Measurements from ENCODE around the gene KLK15. TPM values are rescaled to one million over a fixed set of nuclear protein-coding genes. Genes with fewer than 3 reads are reported as not detected.
"Not testable (repeated sequence)": the region's sequence is repeated elsewhere in the genome, so short reads cannot be mapped to it uniquely, and the experiment has no call there.

KLK15 gene
- polyA plus RNA-seq, 4 donors: 0.11 TPM; not detected in 3

DNA sequence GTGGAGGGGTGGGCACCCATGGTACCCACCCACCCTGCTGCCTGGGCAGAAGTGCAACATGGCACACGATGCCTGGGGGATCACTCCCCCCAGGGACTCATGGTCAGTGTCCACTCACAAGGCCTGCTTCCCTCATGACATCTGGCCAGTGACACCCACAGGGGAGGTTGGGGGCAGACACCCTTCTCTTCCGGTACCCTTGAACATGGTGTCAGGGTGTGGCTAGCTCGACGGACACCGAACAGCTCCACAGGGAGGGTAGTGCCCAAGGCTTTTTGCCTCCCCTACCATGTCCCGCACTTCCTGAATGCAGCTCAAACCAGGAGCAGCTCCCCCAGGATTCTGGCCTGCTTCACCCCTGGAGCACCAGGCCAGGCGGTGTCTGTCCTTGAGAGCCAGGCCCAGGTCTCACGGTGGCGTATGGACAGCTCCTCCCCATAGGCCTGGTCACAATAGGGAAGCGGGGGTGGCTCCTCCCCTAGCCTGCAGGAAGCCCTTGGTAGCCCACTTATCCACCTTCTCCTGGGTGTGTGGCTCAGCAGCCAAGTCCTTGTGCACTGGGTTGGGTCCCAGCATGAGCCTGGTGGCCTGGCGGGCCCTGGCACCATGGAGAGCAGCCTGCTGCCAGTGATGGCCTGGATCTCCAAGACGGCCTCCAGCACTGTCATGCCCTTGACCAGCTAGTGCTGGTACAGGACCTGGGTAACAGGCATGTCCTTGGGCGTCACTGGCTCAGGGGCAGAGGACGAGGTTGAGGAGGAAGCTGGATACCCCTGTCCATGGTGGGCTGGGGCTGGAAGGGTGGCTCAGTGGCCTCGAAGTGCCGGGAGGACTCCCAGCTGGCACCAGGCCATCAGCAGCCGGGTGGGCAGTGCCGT lies 35.4 kb downstream of the KLK15 start:
- no peak for DNase-seq (ENCODE audit: low read depth in 4 of 4, low spot score in 3 of 4)

DNA sequence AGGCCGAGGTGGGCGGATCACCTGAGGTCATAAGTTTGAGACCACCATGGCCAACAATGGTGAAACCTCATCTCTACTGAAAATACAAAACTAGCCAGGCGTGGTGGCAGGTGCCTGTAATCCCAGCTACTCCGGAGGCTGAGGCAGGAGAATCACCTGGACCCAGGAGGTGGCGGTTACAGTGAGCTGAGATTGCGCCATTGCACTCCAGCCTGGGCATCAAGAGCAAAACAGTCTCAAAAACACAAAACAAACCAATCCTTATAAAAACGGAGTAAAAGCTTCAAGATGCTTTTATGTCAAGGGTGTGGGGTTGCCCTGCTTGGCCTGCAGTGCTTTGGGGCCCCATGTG lies 36.0 kb downstream of the KLK15 start:
- no peak for DNase-seq (ENCODE audit: low read depth in 4 of 4, low spot score in 3 of 4)

DNA sequence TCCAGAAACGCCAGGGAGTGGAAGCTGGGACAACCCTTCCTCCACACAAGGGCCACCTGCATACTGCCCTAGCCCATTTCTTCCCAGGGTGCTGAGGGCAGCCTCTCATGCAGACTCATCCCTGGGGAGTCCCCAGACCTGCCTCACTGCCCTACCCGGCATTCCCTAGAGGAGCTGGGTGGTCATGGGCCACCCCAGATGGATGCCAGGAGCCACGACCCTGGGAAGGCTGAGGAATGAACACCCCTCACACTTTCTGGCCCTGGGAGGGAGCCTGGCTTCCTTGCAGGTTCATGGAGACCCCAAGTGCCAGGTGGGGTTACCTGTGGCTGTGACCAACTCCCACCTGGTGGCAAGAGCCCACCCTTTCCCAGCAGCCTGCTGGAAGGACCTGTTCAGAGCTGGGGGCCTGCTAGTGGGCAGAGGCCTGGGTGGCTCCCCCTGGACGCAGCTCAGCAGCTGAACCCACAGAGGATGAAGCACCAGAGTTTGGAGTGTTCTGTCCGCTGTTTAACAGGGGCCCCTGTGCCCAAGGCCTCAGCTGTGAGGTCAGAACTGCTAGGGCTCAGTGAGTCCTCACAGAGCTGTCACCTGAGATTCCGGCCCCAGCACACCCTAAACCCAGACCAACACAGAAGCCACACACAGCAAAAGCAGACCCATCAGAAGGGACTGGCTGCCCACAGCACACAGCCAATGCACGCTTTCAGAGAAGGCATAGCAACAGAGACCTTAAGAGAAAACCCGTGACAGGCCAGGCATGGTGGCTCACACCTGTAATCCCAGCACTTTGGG lies 36.5 kb downstream of the KLK15 start:
- no peak for DNase-seq (ENCODE audit: low read depth in 4 of 4, low spot score in 3 of 4)

GRCh38 chr19:50796128-50796633 lies 37.2 kb downstream of the KLK15 start:
- no peak for DNase-seq (ENCODE audit: low read depth in 4 of 4, low spot score in 3 of 4)

DNA sequence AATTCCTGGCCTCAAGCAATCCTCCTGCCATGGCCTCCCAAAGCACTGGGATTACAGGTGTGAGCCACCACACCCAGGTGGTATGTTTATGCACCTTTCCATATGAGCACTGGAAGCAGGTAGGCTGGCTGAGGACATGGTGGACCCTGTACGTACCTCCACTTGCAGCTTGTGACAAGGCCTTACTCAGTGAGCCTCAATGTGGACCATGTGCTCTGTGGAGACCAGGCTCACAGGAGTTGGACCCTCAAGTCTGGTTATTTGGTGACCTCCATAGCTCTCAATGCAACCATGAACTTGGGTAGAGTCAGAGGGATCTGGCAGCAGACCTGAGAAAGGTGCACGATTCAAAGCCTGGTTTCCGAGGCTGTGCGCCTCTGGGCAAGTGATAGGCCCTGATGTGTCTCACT lies 37.7 kb downstream of the KLK15 start:
- no peak for DNase-seq (ENCODE audit: low read depth in 4 of 4, low spot score in 3 of 4)

- no peak for DNase-seq (ENCODE audit: low read depth in 4 of 4, low spot score in 3 of 4)
Observed at GRCh38 chr19:50794876-50795663, 38.3 kb downstream of the KLK15 start.

GRCh38 chr19:50794074-50794875 lies 39.1 kb downstream of the KLK15 start:
- DNase-seq (ENCODE audit: low read depth in 4 of 4, low spot score in 3 of 4): no peak

DNA sequence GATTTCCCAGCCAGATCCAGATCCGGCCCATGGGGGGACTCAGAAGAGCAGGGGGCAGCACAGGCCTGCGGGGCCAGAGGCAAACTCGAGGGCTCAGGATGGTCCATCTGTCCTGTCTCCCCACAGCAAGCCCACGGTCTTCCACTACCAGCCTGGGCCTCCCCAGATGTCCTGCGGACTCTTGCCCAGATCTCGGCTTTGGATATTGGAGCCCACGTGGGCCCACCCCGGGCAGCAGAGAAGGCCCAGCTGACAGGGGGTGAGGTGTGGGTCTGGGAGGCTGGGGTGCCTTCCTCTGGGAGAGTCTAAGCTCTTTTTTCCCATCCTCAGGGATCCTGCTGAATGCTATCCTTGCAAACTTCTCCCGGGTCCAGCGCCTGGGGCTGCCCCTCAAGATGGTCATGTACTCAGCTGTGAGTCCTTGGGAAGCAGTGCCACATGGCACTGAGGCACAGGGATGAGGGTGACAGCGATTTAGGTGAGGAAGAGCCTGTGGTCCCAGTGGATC lies 39.8 kb downstream of the KLK15 start:
- no peak for DNase-seq (ENCODE audit: low read depth in 4 of 4, low spot score in 3 of 4)

DNA sequence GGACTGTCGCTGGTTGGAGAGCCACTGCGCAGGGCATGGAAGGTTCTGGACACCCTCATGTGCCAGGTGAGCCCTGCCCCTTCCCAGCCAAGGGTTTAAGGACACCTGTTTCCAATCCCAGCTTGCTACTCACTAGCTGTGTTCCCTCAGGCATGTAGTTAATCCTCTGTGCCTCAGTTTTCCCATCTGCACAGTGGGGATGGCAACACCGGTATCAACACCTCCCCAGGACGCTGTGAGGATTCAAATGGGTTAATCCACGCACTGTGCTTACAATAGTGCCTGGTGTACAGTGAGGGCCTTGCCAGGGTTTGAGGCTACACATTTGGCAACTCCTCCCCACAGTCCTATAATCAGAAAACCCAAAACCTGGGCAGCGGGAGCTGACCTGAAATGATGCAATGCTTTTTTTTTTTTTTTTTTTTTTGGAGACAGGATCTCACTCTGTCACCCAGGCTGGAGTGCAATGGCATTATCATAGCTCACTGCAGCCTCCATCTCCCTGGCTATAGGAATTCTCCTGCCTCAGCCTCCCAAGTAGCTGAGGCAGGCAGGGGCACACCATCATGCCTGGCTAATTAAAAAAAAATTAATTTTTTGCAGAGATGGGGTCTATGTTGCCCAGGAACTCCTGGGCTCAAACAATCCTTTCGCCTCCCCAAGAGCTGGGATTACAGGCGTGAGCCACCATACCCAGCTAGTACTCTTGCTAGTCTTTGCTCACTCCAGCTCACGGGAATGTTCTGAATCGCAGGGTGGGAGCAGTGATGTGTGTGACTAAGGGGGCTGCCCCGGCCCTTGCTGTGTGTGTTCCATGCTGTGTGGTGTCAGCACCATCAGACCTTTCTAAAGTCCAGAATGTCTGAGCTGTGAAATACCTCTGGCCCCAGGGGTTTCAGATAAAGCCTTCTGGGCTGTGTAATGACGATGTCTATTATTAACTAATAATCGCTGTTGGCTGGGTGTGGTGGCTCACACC lies 40.8 kb downstream of the KLK15 start:
- DNase-seq (ENCODE audit: low read depth in 4 of 4, low spot score in 3 of 4): no peak

- no peak for DNase-seq (ENCODE audit: low read depth in 4 of 4, low spot score in 3 of 4)
Observed at GRCh38 chr19:50791594-50792271, 41.6 kb downstream of the KLK15 start.

DNA sequence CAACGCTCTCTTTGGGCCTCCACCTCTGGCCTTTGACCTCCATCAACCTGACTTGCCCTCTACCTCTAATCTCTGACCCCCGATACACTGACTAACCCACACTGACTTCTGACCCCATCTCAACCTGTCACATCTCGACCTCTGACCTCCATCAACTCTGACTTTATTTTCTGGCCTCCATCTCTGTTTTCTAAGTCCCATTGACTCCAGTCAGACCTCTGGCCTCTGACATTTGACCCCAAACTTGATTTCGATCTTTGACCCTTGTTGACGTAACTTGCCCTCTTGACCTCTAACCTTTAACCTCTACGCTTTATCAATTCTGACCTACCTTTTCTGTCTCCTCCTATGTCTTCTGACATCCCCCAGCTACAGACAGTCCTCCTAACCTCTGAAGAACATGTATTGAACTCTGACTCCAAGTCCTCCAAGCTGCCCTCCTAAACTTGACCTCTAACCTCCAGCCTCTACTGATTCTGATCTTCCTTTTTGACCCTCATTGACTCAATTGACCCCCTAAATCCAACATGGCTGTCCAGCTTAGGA lies 42.4 kb downstream of the KLK15 start:
- no peak for DNase-seq (ENCODE audit: low read depth in 4 of 4, low spot score in 3 of 4)

- no peak for DNase-seq (ENCODE audit: low read depth in 4 of 4, low spot score in 3 of 4)
Observed at GRCh38 chr19:50790396-50790795, 43.0 kb downstream of the KLK15 start, which contains the start of gene ACP4. Gene ACP4 (plus strand): TSS chr19:50790415. CDS start chr19:50790415, 0 bp downstream.

- DNase-seq (ENCODE audit: low read depth in 4 of 4, low spot score in 3 of 4): no peak
Observed at GRCh38 chr19:50785329-50785728, 48.0 kb downstream of the KLK15 start.

GRCh38 chr19:50784710-50785109 lies 48.7 kb downstream of the KLK15 start:
- DNase-seq (ENCODE audit: low read depth in 4 of 4, low spot score in 3 of 4): no peak

DNA sequence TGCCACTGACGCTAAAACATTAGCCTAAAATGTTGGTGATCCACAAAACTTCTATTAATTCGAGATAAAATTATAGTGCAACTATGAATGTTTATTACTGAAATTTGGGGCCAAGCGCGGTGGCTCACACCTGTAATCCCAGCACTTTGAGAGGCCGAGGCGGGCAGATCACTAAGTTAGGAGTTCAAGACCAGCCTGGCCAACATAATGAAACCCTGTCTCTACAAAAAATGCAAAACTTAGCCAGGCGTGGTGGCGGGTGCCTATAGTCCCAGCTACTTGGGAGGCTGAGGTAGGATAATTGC lies 49.6 kb downstream of the KLK15 start:
- DNase-seq (ENCODE audit: low read depth in 4 of 4, low spot score in 3 of 4): not testable (repeated sequence)

- DNase-seq (ENCODE audit: low read depth in 4 of 4, low spot score in 3 of 4): no peak
Observed at GRCh38 chr19:50780753-50781435, 52.5 kb downstream of the KLK15 start.
